Liver (tissue), 2 donors: ENCODE data around the gene LRCH2.

Source experiments
- TF ChIP-seq, protein P1 (sequence below): fragments of 150-350 bp; IDR thresholded peaks from 2 replicates; pipeline ENCODE4 v1.5.1; 2017; ENCODE audit warnings: improper control_type of control experiment, low read depth, low read length; ENCODE audit not compliant: missing input control
- TF ChIP-seq, protein P2 (sequence below): IDR thresholded peaks from 2 replicates; pipeline ENCODE4 v1.6.1; 2016; ENCODE audit warnings: antibody characterized with exemption, mild to moderate bottlenecking
- donor health status: healthy.

DNA sequence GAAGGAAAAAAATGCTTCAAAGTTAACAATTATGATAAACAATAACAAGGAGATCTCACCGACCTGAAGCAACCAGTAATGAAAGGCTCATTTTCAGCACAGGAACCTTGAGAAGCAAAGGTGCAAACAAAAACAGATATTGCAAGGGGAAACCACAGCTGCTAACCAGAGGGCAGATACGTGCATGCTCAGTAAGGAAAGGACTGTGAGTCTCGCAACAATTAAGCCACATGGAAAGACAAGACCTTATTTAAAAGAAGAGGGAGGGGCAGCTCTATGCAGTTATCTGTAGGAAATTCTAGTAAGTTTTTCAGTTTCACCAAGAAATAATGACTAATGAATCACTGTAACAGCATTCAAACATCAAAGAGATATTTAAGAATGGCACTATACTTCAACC lies 19.3 kb downstream of the LRCH2 start:
- TF ChIP-seq, protein P1, sequence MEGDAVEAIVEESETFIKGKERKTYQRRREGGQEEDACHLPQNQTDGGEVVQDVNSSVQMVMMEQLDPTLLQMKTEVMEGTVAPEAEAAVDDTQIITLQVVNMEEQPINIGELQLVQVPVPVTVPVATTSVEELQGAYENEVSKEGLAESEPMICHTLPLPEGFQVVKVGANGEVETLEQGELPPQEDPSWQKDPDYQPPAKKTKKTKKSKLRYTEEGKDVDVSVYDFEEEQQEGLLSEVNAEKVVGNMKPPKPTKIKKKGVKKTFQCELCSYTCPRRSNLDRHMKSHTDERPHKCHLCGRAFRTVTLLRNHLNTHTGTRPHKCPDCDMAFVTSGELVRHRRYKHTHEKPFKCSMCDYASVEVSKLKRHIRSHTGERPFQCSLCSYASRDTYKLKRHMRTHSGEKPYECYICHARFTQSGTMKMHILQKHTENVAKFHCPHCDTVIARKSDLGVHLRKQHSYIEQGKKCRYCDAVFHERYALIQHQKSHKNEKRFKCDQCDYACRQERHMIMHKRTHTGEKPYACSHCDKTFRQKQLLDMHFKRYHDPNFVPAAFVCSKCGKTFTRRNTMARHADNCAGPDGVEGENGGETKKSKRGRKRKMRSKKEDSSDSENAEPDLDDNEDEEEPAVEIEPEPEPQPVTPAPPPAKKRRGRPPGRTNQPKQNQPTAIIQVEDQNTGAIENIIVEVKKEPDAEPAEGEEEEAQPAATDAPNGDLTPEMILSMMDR = no peak
- TF ChIP-seq, protein P2, sequence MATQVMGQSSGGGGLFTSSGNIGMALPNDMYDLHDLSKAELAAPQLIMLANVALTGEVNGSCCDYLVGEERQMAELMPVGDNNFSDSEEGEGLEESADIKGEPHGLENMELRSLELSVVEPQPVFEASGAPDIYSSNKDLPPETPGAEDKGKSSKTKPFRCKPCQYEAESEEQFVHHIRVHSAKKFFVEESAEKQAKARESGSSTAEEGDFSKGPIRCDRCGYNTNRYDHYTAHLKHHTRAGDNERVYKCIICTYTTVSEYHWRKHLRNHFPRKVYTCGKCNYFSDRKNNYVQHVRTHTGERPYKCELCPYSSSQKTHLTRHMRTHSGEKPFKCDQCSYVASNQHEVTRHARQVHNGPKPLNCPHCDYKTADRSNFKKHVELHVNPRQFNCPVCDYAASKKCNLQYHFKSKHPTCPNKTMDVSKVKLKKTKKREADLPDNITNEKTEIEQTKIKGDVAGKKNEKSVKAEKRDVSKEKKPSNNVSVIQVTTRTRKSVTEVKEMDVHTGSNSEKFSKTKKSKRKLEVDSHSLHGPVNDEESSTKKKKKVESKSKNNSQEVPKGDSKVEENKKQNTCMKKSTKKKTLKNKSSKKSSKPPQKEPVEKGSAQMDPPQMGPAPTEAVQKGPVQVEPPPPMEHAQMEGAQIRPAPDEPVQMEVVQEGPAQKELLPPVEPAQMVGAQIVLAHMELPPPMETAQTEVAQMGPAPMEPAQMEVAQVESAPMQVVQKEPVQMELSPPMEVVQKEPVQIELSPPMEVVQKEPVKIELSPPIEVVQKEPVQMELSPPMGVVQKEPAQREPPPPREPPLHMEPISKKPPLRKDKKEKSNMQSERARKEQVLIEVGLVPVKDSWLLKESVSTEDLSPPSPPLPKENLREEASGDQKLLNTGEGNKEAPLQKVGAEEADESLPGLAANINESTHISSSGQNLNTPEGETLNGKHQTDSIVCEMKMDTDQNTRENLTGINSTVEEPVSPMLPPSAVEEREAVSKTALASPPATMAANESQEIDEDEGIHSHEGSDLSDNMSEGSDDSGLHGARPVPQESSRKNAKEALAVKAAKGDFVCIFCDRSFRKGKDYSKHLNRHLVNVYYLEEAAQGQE = no peak
